BLaER1 treated with 17β-estradiol and CSF1 and Interleukin-3, amounts not matched to agents 10 nM and 100 nM (cell line): ENCODE measurements around the gene HMX1.

Experiments used
- H3K27ac ChIP-seq, 11 experiments: shearing (Covaris generic); formaldehyde crosslinking; 2 replicates each; pipeline ENCODE4 v1.8.1; 2022
- H3K27me3 ChIP-seq, 11 experiments: shearing (Covaris generic); formaldehyde crosslinking; 2 replicates each; pipeline ENCODE4 v1.8.1; 2022
- H3K36me3 ChIP-seq, 11 experiments: shearing (Covaris generic); formaldehyde crosslinking; 2 replicates each; pipeline ENCODE4 v1.8.1; 2022
- H3K4me1 ChIP-seq, 10 experiments: shearing (Covaris generic); formaldehyde crosslinking; 2 replicates each; pipeline ENCODE4 v1.8.1; 2022
- H3K4me2 ChIP-seq, 11 experiments: shearing (Covaris generic); formaldehyde crosslinking; 2 replicates each; pipeline ENCODE4 v1.8.1; 2022
- H3K4me3 ChIP-seq, 10 experiments: shearing (Covaris generic); formaldehyde crosslinking; 2 replicates each; pipeline ENCODE4 v1.8.1; 2022
- H3K9ac ChIP-seq, 11 experiments: shearing (Covaris generic); formaldehyde crosslinking; 2 replicates each; pipeline ENCODE4 v1.8.1; 2022
- H3K9me3 ChIP-seq, 11 experiments: shearing (Covaris generic); formaldehyde crosslinking; replicated peaks in 1 of 11; 2 replicates each; pipeline ENCODE4 v1.8.1; 2022
- H4K20me1 ChIP-seq, 11 experiments: shearing (Covaris generic); formaldehyde crosslinking; 2 replicates each; pipeline ENCODE4 v1.8.1; 2022
- Cebpa-rat ChIP-seq, 11 experiments: shearing (Covaris generic); IDR thresholded peaks; 2 replicates each; pipeline ENCODE4 v1.8.1; 2022

HMX1 gene

DNA sequence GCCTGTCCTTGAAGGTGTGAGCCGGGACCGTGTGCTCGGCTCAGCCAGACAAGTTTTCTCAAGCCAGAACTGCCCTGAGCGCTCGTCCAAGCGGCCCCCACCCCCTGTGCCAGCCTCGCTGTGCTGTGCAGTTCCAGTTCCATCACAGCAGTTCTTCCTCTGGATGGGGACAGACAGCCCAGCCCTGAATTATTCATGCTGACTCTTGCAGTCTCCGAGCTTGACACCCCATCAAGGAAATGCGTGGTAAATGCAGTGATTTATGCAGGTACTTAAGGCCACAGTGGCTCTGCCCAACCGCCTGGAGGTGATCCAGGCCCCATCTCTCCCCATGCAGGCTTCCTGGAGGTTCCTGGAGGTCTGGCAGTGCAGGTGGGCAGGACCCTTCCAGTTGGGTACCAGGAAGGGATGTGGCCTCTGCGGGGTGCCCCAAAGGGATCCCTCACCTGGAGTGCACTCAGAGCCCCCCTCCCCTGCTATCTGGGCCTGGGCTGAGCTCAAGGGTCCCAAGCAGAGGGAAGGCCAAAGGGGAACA is 44.8 kb upstream of the HMX1 start:
- peaks cover 0 to 32% (median 0%) of the 10 kb centered on the region in 11 experiments; a peak in 3 of 22 replicates for H4K20me1 ChIP-seq
- peaks cover 0 to 26% (median 10%) of the 10 kb centered on the region in 10 experiments; a peak in 10 of 20 replicates for H3K4me1 ChIP-seq
- no peak for TF ChIP-seq Cebpa-rat (IDR thresholded peaks at IDR 0.05)
- H3K9ac ChIP-seq, result no peak overlapping the region
- H3K4me3 ChIP-seq, result no peak overlapping the region
- no peaks in the 10 kb centered on the region for H3K36me3 ChIP-seq
- no peaks in the 10 kb centered on the region for H3K9me3 ChIP-seq
- H3K4me2 ChIP-seq, result no peak overlapping the region
- no peak overlapping the region for H3K27ac ChIP-seq
- H3K27me3 ChIP-seq, result no peaks in the 10 kb centered on the region; a peak in 1 of 22 replicates

DNA sequence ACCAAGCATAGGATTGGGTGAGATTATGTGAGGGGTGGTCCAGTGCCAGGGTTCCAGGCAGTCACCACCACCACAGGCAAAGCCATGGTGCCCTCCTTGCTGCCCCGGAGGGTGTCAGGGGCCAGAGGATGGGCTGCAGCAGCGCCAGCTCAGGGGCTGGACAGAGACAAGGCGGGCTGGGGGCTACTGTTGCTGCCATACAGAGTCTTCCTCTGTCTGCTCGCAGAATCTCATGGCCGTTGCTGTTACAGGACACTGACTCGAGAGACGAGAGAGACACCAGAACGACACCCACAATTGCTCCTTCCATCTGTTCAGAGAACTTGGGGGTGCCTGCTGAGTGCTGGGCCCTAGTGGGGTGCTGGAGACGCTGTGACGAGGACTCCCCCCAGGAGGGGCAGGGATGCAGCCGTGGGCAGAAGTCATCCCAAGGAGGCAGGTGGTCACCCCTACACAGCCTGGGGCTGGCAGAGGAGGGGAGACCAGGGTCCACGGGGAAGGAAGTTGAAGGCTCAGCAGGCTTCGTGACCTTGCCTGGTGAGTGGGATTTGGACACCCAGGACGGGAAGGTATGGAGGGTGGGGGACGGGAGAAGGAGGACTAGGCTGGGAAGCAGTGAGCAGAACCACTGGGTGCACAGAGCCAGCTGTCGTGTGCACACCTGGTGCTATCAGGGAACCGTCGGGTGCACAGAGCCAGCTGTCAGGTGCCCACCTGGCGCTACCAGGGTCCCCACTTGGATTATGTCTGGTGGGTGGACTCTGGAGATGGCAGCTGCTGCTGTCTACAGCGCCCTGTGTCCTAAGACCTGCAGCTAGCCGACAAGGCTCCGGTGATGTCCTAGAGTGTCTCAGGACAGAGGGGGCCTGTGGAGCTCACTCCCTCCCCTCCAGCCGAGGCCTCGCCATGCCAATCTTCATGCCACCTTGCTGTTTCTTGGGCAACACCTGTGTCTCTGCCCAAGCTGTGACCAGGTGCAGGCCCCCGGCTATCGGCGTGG is 43.9 kb upstream of the HMX1 start:
- Histone ChIP-seq H3K9ac (no peak overlapping the region), H3K36me3 (no peaks in the 10 kb centered on the region), H3K27ac (no peak overlapping the region), H3K4me3 (no peak overlapping the region), H3K4me2 (no peak overlapping the region), H3K9me3 (no peaks in the 10 kb centered on the region), H3K27me3 (no peaks in the 10 kb centered on the region; a peak in 1 of 22 replicates), H3K4me1 (peaks cover 0 to 26% (median 10%) of the 10 kb centered on the region in 10 experiments; a peak in 10 of 20 replicates), H4K20me1 (peaks cover 0 to 38% (median 0%) of the 10 kb centered on the region in 11 experiments; a peak in 3 of 22 replicates)
- no peak for TF ChIP-seq Cebpa-rat (IDR thresholded peaks at IDR 0.05)

DNA sequence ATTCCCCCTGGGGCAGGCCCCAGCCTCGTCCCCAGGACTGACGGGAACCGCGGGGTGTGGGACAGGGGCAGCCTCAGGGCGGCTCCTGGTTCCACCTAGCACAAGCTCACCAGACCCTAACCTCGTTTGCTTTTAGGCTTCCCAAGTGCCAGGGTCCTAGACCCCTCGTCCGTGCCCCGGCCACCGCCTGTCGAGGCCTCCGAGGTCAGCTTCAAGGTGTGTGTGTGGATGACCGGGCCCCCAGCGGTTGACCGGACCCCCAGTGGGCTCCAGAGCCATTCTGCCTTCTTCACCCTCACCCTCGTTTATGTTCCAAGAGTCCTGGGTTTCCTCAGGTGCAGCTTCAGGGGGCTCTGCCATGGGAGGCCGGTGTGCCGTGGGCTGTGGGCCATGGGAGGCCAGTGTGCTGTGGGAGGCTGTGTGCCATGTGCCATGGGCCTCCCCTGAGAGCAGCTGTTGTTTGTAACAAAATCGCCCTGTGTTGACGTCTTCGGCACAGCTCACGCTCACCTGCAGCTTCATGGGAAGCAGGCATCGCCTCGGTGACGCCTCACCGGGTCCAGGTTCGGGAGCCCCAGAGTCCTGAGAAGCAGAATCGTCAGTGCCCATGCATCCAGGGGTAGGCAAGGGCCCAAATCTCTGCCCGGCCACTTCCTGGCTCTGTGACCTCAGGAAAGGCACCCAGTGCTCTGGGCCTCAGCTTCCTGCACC is 43.0 kb upstream of the HMX1 start:
- H3K4me3 ChIP-seq, result no peak overlapping the region
- no peaks in the 10 kb centered on the region for H3K36me3 ChIP-seq
- H3K9me3 ChIP-seq, result no peaks in the 10 kb centered on the region
- no peaks in the 10 kb centered on the region; a peak in 1 of 22 replicates for H3K27me3 ChIP-seq
- H3K27ac ChIP-seq, result no peak overlapping the region
- TF ChIP-seq Cebpa-rat (IDR thresholded peaks at IDR 0.05), result no peak
- no peak overlapping the region for H3K9ac ChIP-seq
- peaks cover 0 to 38% (median 0%) of the 10 kb centered on the region in 11 experiments; a peak in 3 of 22 replicates for H4K20me1 ChIP-seq
- no peak overlapping the region for H3K4me2 ChIP-seq
- H3K4me1 ChIP-seq, result peaks cover 0 to 30% (median 12%) of the 10 kb centered on the region in 10 experiments; a peak in 11 of 20 replicates

DNA sequence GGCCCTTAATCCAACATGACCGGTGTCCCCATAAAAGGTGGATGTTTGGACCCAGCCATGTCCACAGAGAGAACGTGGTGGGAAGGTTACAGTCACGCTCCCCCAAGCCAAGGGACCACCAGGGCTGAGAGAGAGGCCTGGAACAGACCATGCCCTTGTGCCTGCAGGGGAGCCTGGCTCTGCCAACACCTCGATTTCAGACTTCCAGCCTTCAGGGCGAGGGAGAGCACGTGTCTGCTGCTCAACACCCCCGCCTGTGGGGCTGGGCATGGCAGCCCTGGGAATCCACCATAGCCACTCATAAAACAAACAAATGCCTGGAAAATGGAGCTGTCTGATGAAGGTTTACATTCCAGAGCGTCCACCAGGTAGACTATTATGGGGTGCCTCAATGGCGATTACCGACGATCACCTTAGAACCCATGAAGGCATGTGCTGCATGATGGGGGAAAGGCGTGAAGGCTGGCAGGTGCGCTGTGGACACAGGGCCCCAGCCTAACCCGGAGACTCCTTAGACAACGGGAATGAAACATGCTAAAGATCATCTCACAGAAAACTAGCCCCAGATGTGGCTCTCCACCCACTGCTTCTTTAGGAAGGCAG is 42.3 kb upstream of the HMX1 start:
- no peak for TF ChIP-seq Cebpa-rat (IDR thresholded peaks at IDR 0.05)
- Histone ChIP-seq H3K4me3 (no peak overlapping the region), H3K36me3 (no peaks in the 10 kb centered on the region)

DNA sequence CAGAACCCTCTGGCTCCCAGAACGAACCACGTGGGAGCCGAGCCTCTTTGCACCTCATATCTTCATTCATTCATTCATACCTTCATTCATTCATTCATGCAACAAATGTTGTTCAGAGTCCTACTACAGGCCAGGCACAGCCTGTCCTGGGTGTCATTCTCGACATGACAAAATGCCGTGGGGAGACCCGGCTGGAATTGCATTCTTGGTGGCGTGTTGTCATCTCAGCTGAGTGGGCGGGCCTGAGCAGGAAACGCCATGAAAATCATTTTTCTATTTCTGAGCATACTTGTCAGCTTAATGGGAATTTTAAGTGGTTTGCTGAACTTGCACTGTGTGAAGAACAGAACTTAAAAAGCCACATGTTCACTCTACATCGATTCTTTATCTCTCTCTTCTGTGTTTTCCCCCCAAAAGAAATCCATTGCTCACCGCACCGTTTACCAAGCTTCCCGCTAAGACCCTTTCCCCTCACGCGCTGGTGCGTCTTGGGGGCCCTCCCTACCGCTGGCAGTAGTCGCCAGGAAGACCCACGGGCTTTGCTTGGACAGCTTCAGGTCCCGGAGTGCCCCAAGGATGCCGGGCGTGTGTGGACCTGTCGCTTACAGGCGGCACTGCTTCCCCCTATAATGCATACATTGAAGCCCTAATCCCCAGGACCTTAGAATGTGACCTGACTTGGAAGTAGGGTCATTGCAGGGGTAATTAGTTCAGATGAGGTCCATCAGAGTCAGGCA is 41.6 kb upstream of the HMX1 start:
- H4K20me1 ChIP-seq, result peaks cover 0 to 38% (median 0%) of the 10 kb centered on the region in 11 experiments; a peak in 3 of 22 replicates
- H3K4me3 ChIP-seq, result no peak overlapping the region
- no peak for TF ChIP-seq Cebpa-rat (IDR thresholded peaks at IDR 0.05)
- no peak overlapping the region for H3K4me2 ChIP-seq
- no peaks in the 10 kb centered on the region for H3K27me3 ChIP-seq
- no peak overlapping the region for H3K27ac ChIP-seq
- no peaks in the 10 kb centered on the region for H3K9me3 ChIP-seq
- H3K4me1 ChIP-seq, result peaks cover 0 to 37% (median 13%) of the 10 kb centered on the region in 10 experiments; a peak in 11 of 20 replicates
- H3K9ac ChIP-seq, result no peak overlapping the region
- H3K36me3 ChIP-seq, result no peaks in the 10 kb centered on the region

More for the DNA sequence above, 42.3 kb upstream of the HMX1 start:
- Histone ChIP-seq H4K20me1 (peaks cover 0 to 38% (median 0%) of the 10 kb centered on the region in 11 experiments; a peak in 3 of 22 replicates), H3K27ac (no peak overlapping the region), H3K9ac (no peak overlapping the region), H3K4me2 (no peak overlapping the region), H3K9me3 (no peaks in the 10 kb centered on the region), H3K27me3 (no peaks in the 10 kb centered on the region; a peak in 1 of 22 replicates), H3K4me1 (peaks cover 0 to 36% (median 16%) of the 10 kb centered on the region in 10 experiments; a peak in 11 of 20 replicates)

DNA sequence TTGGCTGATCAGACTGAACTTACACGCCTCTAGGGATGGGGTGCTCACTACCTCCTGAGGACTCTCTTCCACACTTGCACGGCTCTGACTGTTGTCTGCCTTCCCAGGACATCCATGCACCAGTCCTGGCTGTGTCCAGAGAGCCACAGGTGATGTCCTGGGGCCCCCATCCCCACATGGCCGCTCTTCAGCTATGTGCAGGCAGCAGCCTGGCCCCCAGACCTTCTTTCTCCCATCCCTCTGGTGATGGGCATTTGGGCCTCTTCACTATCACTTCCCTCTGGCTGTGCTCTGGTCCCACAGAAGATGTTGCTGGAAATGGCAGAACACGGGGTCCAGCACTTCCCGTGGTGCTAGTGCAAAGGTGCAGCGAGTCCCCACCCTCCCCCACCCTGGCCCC is 40.9 kb upstream of the HMX1 start:
- Histone ChIP-seq H4K20me1 (peaks cover 0 to 35% (median 0%) of the 10 kb centered on the region in 11 experiments; a peak in 3 of 22 replicates), H3K36me3 (no peaks in the 10 kb centered on the region), H3K4me3 (no peak overlapping the region), H3K27me3 (no peaks in the 10 kb centered on the region), H3K27ac (no peak overlapping the region), H3K4me2 (no peak overlapping the region), H3K9me3 (no peaks in the 10 kb centered on the region), H3K4me1 (peaks cover 0 to 35% (median 10%) of the 10 kb centered on the region in 10 experiments; a peak in 10 of 20 replicates), H3K9ac (no peak overlapping the region)
- TF ChIP-seq Cebpa-rat (IDR thresholded peaks at IDR 0.05), result no peak

DNA sequence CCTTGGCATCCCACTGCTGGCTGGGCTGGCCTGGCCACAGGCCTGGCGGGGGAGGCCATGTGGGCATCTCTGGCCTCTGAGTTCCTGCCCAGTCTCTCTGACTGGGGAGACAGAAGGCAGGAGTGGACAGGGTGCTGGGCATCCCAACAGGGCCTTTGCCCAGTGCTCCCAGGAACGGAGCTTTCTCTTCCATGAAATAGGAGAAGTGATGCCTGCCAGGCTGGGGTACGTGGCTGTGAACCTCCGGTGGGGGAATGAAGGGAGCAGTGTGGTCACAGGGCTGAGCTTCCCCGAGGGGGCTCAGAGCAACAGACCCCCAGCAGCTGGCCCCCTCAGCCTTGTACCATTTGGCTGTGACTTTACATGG is 40.4 kb upstream of the HMX1 start:
- Histone ChIP-seq H3K4me1 (peaks cover 0 to 39% (median 14%) of the 10 kb centered on the region in 10 experiments; a peak in 15 of 20 replicates), H3K4me3 (no peak overlapping the region), H3K27ac (no peak overlapping the region), H4K20me1 (peaks cover 0 to 34% (median 0%) of the 10 kb centered on the region in 11 experiments; a peak in 3 of 22 replicates), H3K36me3 (no peaks in the 10 kb centered on the region), H3K9me3 (no peaks in the 10 kb centered on the region), H3K27me3 (no peaks in the 10 kb centered on the region), H3K9ac (no peak overlapping the region), H3K4me2 (no peak overlapping the region)
- TF ChIP-seq Cebpa-rat (IDR thresholded peaks at IDR 0.05), result no peak
